Measurements from ENCODE around the gene BICRA. TPM values are rescaled to one million over a fixed set of nuclear protein-coding genes. Genes with fewer than 3 reads are reported as not detected.
"Not testable (repeated sequence)": the region's sequence is repeated elsewhere in the genome, so short reads cannot be mapped to it uniquely, and the experiment has no call there.

BICRA gene
- total RNA-seq, result 10.8 TPM

DNA sequence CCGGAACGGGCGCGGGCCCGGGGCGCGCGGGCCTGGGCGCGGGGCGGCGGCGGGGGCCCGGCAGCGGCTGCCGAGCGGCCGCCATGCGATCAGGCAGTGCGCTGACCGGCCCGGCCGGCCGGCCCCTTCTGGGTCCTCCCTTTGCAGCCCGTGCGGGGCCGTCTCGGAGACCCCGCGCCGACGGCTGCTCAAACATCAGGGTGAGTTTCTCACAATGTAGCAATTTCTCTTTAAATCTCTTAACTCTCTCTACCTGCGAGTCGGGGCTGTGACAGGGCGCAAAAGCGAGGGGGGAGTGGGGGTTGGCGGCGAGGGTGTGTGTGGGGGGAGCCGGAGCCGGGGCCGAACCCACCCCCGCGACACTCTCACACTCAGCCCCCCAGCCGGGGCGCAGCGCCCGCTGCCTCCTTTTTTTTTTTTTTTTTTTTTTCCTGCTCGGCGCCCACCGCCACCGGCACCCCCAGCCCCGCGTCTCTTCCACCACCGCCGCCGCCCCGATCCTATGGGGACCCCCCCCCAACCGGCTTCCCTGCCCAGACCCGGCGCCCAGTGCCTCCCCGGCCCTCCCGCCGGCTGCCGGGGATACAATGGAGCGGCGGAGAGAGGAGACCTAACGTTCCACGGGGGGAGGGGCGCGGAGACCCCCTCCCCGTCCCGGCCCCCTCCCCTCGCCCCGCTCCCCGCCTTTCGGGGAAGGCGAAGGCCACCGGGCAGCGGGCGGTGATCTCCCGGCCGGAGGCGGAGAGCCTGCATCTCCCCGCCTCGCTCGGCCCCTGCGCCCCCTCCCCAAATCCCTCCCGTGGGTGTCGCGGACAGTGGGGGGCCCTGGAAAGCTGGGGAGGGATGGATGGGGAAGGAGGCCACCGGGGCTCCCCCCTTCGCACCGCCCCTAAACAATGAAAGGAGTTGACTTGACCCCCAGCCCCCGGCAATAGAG, at the start of gene BICRA:
TSS of gene BICRA (plus strand) at position 166 of the 937 bp plus-strand sequence. CDS start 64,441 bp downstream, outside the sequence.
- DNase-seq, result peak; percentile 94

DNA sequence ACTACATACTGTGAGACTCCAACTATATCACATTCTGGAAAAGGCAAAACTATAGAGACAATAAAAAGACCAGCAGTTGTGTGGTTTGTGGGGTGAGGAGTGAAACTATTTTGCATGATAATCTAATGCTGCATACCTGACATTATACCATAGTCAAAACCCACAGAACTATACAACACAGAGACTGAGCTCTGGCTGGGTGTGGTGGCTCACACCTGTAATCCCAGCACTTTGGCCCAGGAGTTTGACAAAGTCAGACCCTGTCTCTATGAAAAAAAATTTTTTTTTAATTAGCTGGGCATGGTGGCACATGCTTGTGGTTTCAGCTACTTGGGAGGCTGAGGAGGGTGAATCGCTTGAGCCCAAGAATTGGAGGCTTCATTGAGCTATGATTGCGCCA, 47.9 kb upstream of the BICRA start:
- no peak for DNase-seq

DNA sequence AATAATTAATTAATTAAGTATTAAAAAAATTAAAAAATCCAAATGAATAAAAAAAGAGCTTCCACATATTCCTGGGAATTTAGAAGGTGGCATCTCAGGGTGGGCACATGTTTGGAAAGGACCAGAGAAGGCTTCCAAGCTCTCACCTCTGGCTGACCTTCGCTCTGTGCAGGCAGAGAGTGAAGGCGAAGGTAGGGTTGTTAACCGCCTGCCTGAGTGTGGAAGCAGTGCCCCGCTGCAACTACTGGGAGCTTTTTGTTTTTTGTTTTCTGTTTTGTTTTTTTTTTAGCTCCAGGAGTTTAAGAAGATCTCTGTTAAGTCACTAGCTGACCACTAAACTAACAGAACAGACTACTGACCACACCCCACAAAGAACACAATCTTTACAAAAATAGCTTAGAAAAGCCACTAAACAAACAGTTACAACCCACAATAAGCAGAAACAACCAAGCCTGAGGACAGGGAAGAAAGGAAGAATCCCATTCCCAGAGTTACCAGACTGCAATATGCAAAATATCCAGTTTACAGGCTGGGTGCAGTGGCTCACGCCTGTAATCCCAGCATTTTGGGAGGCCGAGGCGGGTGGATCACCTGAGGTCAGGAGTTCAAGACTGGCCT, 47.4 kb upstream of the BICRA start:
- no peak for DNase-seq

DNA sequence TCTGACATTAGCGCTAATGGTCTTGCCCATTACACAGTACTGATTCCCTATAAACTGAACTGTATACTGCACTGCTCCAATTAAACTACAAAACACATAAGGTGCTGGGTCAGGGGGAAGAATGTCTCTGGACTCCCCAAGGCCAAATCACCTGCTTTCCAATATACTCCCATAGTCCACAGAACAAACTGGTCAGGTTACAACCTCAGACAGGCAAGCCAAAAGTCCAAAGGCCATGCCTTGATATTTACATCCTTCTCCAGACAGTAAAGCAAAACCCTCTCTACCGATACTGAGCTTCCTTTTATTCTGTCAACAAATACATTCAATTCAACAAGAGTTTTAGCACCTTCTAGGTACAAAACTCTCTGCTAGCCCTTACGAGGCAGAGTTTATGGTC, 44.9 kb upstream of the BICRA start:
- no peak for DNase-seq

DNA sequence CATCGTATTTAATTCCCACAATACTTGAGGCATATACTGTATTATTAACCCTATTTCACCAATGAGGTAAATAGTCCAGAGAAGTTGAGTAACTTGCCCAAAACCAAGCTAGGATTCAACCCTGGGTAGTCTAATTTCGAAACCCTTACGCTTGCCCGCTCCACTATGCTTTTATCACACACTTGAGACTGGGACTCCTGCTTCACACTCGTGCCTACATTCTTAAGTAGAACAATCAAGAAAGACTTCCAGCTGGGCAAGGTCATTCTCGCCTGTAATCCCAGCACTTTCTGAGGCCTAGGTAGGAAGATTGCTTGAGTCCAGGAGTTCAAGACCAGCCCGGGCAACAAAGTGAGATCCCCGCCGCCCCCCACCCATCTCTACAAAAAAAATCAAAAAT, 39.6 kb upstream of the BICRA start:
- DNase-seq, result no peak

DNA sequence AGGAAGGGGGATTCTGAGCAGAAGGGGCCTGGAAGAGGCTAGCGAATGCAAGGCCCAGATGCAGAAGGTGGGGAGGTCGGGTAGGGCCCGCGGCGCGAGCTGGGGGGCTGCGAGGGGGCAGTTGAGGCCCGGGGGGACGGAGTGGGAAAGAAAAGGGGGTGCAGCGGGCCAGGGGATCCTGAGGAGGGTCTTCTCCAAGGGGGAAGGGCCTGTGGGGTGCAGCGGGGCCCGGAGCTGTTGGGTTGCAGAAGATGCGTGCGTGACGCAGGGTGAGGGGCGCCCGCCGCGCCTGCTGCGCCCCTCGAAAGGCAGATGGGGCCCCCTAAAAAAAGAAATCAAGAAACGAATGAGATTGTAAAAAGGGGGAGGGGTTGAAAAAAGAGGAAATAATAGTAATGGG, 36.3 kb upstream of the BICRA start:
- no peak for DNase-seq

DNA sequence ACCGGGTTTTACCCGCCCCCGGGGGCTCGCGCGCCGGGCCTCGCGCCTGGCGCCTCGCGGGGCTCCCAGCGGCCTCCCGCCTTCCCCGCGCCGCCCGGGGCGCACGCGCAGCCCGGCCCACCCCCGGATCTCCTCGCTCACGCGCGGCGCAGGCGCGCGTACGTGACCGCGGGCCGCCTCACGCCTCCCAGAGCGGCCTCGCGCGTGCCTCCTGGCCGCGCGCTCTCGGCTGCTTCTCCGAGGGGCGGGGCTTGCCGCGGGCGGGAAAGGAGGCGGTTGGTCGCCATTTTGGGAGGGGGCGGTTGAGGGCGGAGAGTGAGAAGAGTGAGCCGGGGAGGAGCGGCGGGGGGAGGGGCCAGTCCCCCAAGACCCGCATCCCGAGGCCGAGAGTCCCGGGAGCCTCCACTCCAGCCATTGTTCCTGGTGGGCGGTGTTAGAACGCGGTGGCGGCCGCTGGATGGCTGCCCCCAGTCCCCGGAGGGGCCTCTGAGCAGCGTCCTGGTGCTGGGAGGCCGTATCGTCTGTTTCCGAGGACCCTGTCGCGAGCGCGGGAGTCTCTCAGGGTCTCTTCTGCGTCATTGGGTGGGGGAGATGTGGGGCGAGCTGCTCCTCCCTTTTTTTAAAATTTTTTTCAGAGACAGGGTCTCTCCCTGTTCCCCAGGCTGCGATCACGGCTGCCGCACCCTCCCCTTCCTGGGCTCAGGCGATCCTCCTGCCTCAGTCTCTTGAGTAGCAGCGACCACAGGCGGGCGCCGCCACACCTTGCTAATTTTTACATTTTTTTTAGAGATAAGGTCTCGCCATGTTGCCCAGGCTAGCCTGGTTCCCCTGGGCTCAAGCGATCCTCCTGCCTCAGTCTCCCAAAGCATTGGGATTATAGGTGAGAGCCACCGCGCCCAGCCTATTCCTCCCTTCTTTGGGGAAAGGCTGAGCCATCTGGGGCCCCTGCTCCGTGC, 35.6 kb upstream of the BICRA start, which contains the start of gene ZNF541:
TSS of gene ZNF541 (minus strand) at position 78 of the 956 bp plus-strand sequence. CDS start 17,292 bp downstream, outside the sequence.
- peak; percentile 73 for DNase-seq

DNA sequence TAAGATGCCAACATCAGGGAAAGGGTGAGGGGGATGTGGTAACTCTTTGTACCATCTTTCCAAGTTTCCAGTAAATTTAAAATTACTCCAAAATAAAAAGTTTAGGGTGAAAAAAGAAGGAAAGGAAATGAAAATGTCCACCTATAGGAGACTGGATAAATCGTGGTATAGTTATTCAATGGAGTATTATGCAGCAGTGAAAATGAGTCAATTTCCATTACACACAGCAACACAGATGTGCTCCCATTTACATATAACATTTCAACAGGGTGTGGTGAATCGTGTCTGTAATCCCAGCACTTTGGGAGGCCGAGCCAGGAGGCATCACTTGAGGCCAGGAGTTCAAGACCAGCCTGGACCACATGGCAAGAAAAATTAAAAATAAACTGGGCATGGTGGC, 28.5 kb upstream of the BICRA start:
- no peak for DNase-seq

DNA sequence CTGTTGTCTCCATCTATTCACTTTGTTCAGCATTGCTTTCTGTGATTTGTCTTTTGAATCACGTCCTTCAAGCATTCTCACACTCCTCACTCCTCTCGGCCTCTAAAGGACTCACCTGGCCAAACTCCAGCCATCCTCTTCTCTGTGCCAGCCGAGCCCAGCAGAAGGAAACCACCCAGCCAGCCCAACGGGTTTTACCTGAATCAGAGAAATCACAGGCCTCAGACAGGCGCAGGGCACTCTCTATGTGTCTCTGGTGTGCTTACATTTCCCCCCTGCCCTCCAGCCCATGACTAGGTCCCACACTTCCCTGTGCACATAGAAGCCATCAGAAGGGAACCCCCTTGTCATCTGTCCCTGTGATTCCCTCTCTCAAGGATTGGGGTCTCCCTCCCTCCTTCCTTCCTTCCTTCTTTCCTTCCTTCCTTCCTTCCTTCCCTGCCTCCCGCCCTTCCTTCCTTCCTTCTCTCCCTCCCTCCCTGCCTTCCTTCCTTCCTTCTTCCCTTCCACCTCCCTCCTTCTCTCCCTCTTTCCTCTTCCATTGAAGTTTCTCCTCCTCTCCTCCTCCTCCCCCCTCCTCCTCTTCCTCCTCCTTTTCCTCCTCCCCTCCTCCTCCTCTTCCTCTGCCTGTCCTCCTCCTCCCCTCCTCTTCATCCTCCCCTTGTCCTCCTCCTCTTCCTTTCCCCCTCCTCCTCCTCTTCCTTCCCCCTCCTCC, 27.2 kb upstream of the BICRA start:
- DNase-seq, result peak; percentile 18

DNA sequence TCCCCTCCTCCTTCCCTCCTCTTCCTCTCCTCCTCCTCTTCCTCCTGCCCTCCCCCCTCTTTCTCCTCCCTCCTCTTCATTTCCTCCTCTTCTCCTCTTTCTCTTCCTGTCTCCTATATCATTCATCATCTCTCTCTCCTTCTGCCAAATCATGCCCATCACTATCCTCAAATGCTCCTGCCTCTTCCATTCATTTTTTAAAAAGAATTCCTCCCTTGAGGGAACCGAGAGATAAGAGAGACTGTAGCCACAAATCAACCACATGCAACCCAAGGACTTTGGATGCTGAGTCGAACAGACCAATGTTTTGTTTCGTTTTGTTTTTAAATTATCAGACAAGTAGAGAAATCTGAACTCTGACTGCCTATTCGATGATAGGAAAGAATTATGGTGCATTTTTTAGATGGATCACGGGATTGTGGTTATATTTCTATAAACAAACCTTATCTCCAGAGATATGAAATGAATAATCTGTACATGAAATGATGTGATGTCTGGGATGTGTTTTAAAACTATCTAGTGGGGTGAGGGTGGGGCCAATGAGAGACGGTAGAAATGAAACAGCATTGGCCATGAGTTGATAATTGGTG, 26.5 kb upstream of the BICRA start:
- no peak for DNase-seq

DNA sequence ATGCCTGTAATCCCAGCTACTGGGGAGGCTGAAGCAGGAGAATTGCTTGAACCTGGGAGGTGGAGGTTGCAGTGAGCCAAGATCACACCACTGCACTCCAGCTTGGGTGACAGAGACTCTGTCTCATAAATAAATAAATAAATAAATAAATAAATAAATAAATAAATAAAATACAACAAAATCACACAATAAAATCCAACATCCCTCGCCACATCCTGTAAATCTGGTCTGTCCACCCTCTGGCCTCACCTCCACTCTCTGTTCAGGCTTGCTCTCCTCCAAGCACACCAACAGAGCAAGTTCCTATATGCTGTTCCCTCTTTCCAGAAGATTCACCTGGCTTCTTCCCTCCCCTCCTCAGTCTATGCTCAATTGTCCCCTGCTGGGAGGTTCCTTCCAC, 25.8 kb upstream of the BICRA start:
- DNase-seq, result not testable (repeated sequence)

DNA sequence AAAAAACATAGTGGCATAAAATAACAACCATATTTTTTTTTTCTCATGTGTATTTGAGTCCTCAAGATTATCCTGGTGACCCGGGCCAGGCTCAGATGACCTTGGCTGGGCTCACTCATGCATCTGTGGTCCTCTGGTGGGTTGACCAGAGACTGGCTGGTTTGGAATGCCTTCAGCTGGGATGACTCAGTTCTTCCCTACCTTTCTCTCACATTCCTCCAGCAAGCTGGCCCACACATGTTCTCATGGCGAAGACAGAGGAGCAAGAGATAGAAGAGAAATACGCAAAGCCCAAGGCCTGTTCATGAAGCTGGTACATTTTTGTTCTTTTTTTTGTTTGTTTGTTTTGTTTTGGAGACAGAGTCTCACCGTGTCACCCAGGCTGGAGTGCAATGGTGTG, 21.6 kb upstream of the BICRA start:
- no peak for DNase-seq

DNA sequence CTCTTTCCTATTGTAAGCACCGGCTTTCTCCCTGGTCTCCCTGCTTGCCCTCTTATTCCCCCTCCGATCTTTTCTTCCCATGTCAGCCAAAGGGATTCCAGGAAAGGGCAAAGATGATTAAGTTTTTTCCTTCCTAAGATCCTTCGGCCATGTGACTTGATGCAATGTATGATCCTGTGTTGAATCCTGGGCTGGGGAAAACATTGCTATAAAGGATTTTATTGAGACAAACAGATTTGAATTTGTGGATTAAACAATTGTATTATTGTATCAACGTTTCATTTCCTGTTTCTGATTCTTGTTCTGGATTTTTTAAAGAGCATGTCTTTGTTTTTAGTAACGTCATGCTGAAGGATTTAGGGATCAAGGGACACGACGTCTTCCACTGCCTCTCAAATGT, 19.1 kb upstream of the BICRA start:
- DNase-seq, result no peak

DNA sequence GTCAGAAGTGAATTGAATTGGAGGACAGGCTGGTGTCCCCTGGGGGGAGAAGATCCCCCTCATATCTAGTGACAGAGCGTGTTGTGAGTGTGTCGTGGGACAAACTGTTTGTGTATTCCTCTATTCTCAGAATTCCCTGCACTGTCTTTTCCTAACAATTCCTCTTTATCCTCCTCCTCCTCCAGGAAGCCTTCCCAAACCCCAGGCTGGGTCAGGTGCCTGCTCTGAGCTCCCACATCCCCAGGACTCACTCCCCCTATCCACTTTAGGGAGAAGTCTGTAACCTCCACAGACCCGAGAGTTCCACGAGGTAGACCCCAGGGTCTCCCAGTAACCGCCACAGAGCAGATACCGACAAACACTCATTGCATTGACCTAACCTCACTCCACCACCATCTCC, 15.1 kb upstream of the BICRA start:
- no peak for DNase-seq

DNA sequence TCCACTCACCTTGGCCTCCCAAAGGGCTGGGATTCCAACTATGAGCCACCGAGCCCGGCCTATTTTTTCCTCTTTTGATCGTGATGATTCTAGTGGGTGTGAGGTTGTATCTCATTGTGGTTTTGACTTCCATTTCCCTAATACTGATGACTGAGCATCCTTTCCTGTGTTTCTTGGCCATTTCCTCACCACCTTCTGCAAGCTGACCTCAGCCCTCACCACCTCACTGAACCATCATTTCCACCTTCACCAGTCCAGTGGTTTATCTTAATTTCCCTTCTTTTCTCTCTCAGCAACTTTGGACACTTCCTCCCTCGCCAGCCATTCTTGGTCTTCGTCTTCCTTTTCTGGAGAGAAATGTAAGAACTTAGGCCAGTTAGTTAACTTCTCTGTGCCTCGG, 13.0 kb upstream of the BICRA start:
- no peak for DNase-seq

DNA sequence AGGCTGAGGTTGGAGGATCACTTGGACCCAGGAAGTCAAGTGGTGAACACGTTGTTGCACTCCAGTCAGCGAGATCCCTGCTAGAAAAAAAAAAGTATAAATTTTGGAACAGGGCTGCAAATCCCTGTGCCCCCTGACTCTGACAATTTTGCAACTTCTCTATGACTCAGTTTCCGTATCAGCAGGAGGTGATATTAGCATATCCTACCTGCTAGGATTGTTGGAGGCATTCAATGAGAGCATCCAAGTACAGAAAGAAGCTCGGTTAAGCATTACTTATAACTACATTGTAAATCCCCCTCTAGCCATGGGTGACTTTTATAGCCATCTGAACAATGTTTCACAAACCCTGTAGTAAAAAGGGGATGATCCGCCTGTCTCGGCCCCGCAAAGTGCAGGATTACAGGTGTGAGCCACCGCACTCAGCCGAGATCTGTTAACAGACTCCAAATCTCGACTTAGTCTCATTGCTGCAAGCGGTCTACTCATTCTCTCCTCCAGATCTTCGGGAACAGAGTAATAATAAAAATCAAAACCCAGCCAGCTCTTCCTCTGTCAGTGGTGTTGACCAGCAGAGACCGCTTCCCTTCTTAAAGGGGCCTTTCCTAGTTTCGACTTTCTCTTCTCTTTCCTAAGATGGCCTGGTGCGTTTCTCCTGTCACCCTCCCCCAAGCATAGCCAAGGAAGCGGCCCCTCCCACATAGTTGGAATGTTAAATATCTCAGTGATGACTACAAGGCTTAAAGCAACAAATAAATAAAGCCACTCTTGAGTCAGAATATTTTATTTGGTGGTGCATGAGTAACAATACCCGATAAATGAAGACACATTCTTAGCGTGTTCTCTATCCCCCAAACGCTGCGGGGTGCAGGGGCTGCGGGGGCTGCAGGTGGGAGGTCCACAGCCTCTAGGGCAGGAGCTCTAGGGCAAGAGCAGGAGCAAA, 10.3 kb upstream of the BICRA start:
- peak; percentile 66 for DNase-seq

DNA sequence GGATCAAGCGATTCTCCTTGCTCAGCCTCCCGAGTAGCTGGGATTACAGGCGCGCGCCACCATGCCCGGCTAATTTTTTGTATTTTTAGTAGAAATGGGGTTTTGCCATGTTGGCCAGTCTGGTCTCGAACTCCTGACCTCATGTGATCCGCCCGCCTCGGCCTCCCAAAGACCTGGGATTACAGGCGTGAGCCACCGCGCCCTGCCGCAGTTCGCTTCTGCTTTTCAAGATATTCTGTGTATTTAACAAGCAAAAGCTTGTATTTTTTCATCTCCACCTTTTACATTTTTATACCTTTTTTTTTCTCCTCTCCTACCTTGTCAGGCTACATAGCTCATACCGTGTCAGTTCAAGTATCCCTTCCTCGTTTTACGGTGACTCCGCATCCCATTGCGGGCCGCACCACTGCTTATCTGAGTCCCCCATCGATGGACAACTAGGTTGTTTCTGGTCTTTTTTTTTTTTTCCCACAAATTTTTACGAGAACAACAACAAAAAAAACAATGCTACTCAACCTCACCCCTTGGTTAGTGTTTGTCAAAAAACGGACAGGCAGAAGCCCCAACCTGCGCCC, 9.2 kb upstream of the BICRA start:
- not testable (repeated sequence) for DNase-seq

DNA sequence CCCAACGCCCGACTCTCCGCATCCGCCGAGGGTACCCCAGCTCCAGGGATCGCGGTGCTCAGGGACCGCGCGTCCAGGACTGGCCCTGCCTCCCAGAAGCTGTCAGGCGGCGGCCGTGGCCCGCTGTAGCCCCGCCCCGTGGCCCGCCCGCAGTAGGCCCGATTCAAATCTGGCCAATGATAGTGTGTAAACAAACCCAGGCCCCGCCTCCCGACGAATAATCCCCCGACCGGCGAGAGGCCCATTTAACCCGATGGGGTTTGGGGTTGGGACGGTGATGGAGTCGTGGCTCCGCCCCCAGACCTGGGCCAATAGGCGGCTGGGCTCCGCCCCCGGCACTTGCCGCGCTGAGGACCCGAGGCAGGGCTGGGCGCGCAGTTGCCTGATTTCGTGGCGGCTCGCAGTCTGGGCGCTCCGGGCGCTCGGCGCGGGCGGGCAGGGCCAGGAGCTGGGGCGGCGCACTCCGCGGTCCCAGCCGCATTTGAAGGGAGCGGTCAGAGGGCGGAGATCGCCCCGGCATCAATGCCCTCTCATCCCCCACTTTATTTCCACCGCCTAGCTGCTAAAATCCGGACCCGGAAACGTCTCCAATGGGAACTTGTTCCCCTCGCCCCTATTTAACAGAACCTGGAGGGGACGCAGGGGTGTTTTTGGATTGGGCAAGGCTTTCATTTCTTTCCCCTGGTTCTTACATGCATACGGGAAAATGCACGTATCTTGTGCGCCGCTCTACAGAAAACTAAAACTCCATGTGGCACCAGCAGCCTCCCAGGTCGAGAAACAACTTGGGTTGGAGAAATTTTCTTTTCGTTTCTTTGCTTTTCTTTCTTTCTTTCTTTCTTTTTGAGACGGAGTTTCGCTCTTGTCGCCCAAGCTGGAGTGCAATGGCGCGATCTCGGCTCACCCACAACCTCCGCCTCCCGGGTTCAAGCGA, 8.4 kb upstream of the BICRA start:
- DNase-seq, result peak; percentile 100
